ENCODE results near the gene TIMM17A. TPM values are rescaled to one million over a fixed set of nuclear protein-coding genes. Genes with fewer than 3 reads are reported as not detected.
A peak's percentile ranks its signal among the peaks of the same experiment; 100 is the strongest.

TIMM17A gene
- total RNA-seq, 2 experiments from 2014 or later: 34.0 to 39.5 TPM

- no peak for ATAC-seq (ENCODE audit: low read depth)
- no peaks in the 10 kb centered on the region for H3K9me3 Mint-ChIP-seq
- no peak overlapping the region for H3K27ac Mint-ChIP-seq
- POLR2A ChIA-PET: no interaction called here
- no peak for DNase-seq
- peaks cover 3% of the 10 kb centered on the region for H3K36me3 Mint-ChIP-seq
- H3K27me3 Mint-ChIP-seq: no peaks in the 10 kb centered on the region
- H3K4me1 Mint-ChIP-seq: peaks cover 2% of the 10 kb centered on the region
- H3K4me3 Mint-ChIP-seq: no peak overlapping the region
These were observed 52.6 kb downstream of the TIMM17A start for GRCh38 chr1:202007805-202008489.

GRCh38 chr1:202009326-202010179 lies 54.2 kb downstream of the TIMM17A start:
- Mint-ChIP-seq H3K27ac (no peak overlapping the region), H3K4me3 (no peak overlapping the region), H3K36me3 (no peaks in the 10 kb centered on the region), H3K4me1 (peaks cover 2% of the 10 kb centered on the region), H3K9me3 (no peaks in the 10 kb centered on the region), H3K27me3 (no peaks in the 10 kb centered on the region)
- DNase-seq (peak; percentile 48), ATAC-seq (ENCODE audit: low read depth) (peak; percentile 55)
- POLR2A ChIA-PET: no interaction called here

DNA sequence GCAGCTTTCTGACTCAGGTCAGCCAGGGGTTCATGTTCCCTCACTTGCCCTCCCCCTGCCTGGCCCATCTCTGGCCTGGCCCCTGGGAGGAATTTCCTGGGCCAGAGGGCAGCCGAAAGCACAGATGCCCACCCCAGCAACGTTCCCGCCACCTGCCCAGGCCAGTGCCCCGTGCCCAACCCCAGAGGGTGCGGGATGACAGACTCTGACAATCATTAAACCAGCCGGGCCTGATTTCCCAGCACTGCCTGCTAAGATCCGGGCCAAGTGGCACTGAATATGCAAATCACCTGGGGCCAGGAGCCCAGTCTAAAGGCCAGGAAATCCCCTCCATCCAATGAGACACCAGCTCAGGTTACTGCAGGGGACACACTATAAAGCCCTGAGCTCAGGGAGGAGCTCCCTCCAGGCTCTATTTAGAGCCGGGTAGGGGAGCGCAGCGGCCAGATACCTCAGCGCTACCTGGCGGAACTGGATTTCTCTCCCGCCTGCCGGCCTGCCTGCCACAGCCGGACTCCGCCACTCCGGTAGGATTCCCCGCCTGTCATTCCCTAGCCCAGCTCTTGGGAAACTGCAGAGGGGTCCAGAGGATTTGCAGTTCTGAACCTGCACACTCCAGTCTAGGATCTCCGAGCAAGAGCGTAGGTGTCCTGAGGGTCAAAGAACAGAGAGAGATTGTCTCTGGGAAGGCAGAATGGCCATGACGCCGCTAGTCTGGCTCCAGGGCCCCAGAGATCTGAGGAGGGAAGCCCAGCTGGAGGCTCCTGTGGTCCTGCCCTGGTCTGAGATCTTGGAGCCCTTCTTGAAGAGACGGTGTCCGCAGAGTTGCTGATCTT lies 55.1 kb downstream of the TIMM17A start, which contains the start of gene ELF3:
ELF3 (plus strand) TSS at position 408 of the 836 bp plus-strand sequence. CDS start 550 bp downstream, outside the sequence.
- no peak for ATAC-seq (ENCODE audit: low read depth)

GRCh38 chr1:202011994-202012393 lies 56.7 kb downstream of the TIMM17A start:
- no peaks in the 10 kb centered on the region for H3K9me3 Mint-ChIP-seq
- peaks cover 2% of the 10 kb centered on the region for H3K4me1 Mint-ChIP-seq
- H3K27ac Mint-ChIP-seq: no peak overlapping the region
- POLR2A ChIA-PET: no interaction called here
- H3K27me3 Mint-ChIP-seq: no peaks in the 10 kb centered on the region
- ATAC-seq (ENCODE audit: low read depth) (no peak), DNase-seq (no peak)
- no peak overlapping the region for H3K4me3 Mint-ChIP-seq
- H3K36me3 Mint-ChIP-seq: no peaks in the 10 kb centered on the region

More for the DNA sequence above, 55.1 kb downstream of the TIMM17A start, which contains the start of gene ELF3:
- no peaks in the 10 kb centered on the region for H3K27me3 Mint-ChIP-seq
- peaks cover 2% of the 10 kb centered on the region for H3K4me1 Mint-ChIP-seq
- H3K27ac Mint-ChIP-seq: no peak within 1 kb of the TSS
- no peaks in the 10 kb centered on the region for H3K9me3 Mint-ChIP-seq
- no peaks in the 10 kb centered on the region for H3K36me3 Mint-ChIP-seq
- no peak for DNase-seq
- POLR2A ChIA-PET: no interaction called here
- H3K4me3 Mint-ChIP-seq: no peak within 1 kb of the TSS

GRCh38 chr1:202012544-202013478 lies 57.5 kb downstream of the TIMM17A start:
- Mint-ChIP-seq H3K4me1 (peaks cover 2% of the 10 kb centered on the region), H3K4me3 (no peak overlapping the region), H3K27me3 (peaks cover 3% of the 10 kb centered on the region), H3K9me3 (no peaks in the 10 kb centered on the region), H3K36me3 (no peaks in the 10 kb centered on the region), H3K27ac (no peak overlapping the region)
- ATAC-seq (ENCODE audit: low read depth) (no peak), DNase-seq (no peak)
- POLR2A ChIA-PET: no interaction called here

DNA sequence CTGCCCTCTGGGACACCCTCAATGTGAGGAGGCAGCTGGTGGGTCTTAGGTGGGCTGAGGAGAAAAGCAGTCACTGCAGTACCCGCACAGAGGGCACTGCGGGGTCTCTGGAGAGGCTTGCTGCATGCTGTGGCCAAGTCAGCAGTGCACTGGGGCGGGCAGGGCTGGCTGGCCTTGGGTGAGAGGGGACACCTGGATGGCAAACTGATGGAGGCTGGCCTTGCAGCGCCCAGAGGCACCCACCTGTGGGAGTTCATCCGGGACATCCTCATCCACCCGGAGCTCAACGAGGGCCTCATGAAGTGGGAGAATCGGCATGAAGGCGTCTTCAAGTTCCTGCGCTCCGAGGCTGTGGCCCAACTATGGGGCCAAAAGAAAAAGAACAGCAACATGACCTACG lies 58.3 kb downstream of the TIMM17A start:
- peaks cover 3% of the 10 kb centered on the region for H3K27me3 Mint-ChIP-seq
- no peak overlapping the region for H3K27ac Mint-ChIP-seq
- no peaks in the 10 kb centered on the region for H3K36me3 Mint-ChIP-seq
- ATAC-seq (ENCODE audit: low read depth): no peak
- no peaks in the 10 kb centered on the region for H3K9me3 Mint-ChIP-seq
- DNase-seq: no peak
- H3K4me1 Mint-ChIP-seq: peaks cover 2% of the 10 kb centered on the region
- no peak overlapping the region for H3K4me3 Mint-ChIP-seq
- POLR2A ChIA-PET: no interaction called here

DNA sequence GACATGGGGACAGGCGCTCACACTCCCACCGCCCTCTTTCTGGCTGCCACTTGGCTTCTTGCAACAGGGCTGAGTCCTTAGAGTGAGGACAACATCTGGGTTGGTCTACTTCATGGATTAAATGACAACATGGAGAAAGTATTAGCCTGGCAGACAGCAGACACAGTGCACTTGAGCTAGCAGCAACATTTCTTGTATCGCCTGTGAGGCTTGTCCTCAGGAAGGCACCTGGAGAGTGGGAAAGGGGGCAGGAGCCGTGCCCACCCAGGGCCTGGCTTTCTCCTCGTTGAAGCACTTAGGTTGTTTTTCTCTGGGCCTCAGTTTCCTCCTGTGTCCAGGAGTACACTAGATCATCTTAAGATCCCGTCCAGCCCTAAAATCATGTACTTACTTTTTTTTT lies 58.8 kb downstream of the TIMM17A start:
- Mint-ChIP-seq H3K27ac (no peak overlapping the region), H3K36me3 (no peaks in the 10 kb centered on the region), H3K9me3 (no peaks in the 10 kb centered on the region), H3K27me3 (peaks cover 3% of the 10 kb centered on the region), H3K4me1 (peaks cover 4% of the 10 kb centered on the region), H3K4me3 (no peak overlapping the region)
- POLR2A ChIA-PET: no interaction called here
- DNase-seq (no peak), ATAC-seq (ENCODE audit: low read depth) (no peak)

DNA sequence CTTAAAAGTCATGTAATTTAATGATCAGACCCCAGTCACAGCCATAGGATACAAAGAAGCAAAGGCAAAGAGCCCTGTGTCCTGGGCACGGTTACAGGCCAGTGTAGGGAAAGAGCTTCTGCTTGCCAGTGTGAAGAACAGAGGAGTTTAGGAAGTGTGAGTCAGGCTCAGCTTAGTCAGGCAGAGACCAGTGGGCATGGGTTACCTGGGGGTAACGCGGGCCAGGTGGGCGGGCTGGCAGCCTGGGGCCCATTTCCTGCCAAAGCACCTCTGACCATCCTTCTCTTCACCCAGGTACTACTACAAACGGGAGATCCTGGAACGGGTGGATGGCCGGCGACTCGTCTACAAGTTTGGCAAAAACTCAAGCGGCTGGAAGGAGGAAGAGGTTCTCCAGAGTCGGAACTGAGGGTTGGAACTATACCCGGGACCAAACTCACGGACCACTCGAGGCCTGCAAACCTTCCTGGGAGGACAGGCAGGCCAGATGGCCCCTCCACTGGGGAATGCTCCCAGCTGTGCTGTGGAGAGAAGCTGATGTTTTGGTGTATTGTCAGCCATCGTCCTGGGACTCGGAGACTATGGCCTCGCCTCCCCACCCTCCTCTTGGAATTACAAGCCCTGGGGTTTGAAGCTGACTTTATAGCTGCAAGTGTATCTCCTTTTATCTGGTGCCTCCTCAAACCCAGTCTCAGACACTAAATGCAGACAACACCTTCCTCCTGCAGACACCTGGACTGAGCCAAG lies 59.8 kb downstream of the TIMM17A start:
- Mint-ChIP-seq H3K27ac (no peak overlapping the region), H3K27me3 (peaks cover 3% of the 10 kb centered on the region), H3K4me3 (no peak overlapping the region), H3K4me1 (peaks cover 2% of the 10 kb centered on the region), H3K9me3 (no peaks in the 10 kb centered on the region), H3K36me3 (no peaks in the 10 kb centered on the region)
- POLR2A ChIA-PET: no interaction called here
- ATAC-seq (ENCODE audit: low read depth): no peak
- no peak for DNase-seq

GRCh38 chr1:202015662-202015937 lies 60.3 kb downstream of the TIMM17A start:
- no peaks in the 10 kb centered on the region for H3K36me3 Mint-ChIP-seq
- peaks cover 3% of the 10 kb centered on the region for H3K27me3 Mint-ChIP-seq
- H3K9me3 Mint-ChIP-seq: no peaks in the 10 kb centered on the region
- no peak for DNase-seq
- no peak overlapping the region for H3K4me3 Mint-ChIP-seq
- POLR2A ChIA-PET: no interaction called here
- no peak for ATAC-seq (ENCODE audit: low read depth)
- no peak overlapping the region for H3K27ac Mint-ChIP-seq
- H3K4me1 Mint-ChIP-seq: peaks cover 2% of the 10 kb centered on the region

DNA sequence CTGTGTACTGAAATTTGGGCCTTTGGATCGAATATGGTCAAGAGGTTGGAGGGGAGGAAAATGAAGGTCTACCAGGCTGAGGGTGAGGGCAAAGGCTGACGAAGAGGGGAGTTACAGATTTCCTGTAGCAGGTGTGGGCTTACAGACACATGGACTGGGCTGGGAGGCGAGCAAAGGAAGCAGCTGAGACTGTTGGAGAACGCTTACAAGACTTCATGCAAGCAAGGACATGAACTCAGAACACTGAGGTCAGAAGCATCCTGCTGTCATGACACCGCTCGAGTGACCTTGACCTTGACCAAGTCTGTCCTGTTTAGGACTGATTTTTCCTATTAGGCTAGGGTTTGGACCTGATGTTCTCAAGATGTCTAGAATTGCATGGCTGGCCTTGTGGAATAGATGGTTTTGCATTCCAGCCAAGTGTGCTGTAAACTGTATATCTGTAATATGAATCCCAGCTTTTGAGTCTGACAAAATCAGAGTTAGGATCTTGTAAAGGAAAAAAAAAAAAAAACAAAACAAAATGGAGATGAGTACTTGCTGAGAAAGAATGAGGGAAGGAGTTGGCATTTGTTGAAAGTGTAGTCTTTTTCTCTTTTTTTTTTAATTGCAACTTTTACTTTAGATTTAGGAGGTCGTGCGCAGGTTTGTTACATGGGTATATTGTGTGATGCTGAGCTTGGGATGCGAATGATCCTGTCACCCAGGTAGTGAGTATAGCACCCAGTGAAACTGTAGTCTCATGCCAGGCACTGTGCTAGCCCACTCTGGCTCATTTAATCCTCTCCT lies 60.9 kb downstream of the TIMM17A start:
- Mint-ChIP-seq H3K9me3 (no peaks in the 10 kb centered on the region), H3K27me3 (peaks cover 3% of the 10 kb centered on the region), H3K4me3 (no peak overlapping the region), H3K4me1 (peaks cover 2% of the 10 kb centered on the region), H3K36me3 (no peaks in the 10 kb centered on the region), H3K27ac (no peak overlapping the region)
- DNase-seq (no peak), ATAC-seq (ENCODE audit: low read depth) (no peak)
- POLR2A ChIA-PET: no interaction called here

GRCh38 chr1:202016811-202017748 lies 61.8 kb downstream of the TIMM17A start:
- no peaks in the 10 kb centered on the region for H3K36me3 Mint-ChIP-seq
- POLR2A ChIA-PET: no interaction called here
- no peaks in the 10 kb centered on the region for H3K9me3 Mint-ChIP-seq
- no peak overlapping the region for H3K4me3 Mint-ChIP-seq
- H3K4me1 Mint-ChIP-seq: peaks cover 2% of the 10 kb centered on the region
- DNase-seq (no peak), ATAC-seq (ENCODE audit: low read depth) (no peak)
- no peak overlapping the region for H3K27ac Mint-ChIP-seq
- peaks cover 3% of the 10 kb centered on the region for H3K27me3 Mint-ChIP-seq

All from activated naive CD8-positive, alpha-beta T cell treated with anti-CD3 and anti-CD28 coated beads, Interleukin-2, amount 10 ng/mL, durations not matched to agents 7 days and 5 days (primary cell).